Fibroblast of lung (primary cell): ENCODE results near the gene ZNF106. TPM values are rescaled to one million over a fixed set of nuclear protein-coding genes. Genes with fewer than 3 reads are reported as not detected.

ENCODE experiments used
- DNase-seq, 2 donors: peaks; one replicate each; pipeline versions ENCODE4 v3.0.0 to v3.0.0-alpha.2; 2010; ENCODE audit warnings: low read depth in 2 of 2
- H2AFZ ChIP-seq: 2 replicates; pipeline ENCODE4 v1.5.1; 2012; ENCODE audit warnings: low read length, control low read depth, inconsistent platforms
- H3K27ac ChIP-seq: 2 replicates; pipeline ENCODE4 v1.5.1; 2011; ENCODE audit warnings: low read length, control low read depth; ENCODE audit not compliant: insufficient read depth
- H3K27me3 ChIP-seq: 2 replicates; pipeline ENCODE4 v1.5.1; 2011; ENCODE audit warnings: mild to moderate bottlenecking, low read length; ENCODE audit not compliant: control insufficient read depth, insufficient read depth
- H3K36me3 ChIP-seq: 2 replicates; pipeline ENCODE4 v1.5.1; 2011; ENCODE audit warnings: low read length; ENCODE audit not compliant: control insufficient read depth, insufficient read depth
- H3K4me1 ChIP-seq: 2 replicates; pipeline ENCODE4 v1.5.1; 2011; ENCODE audit warnings: low read length; ENCODE audit not compliant: control insufficient read depth, insufficient read depth; ENCODE audit errors: extremely low read depth
- H3K4me2 ChIP-seq: 2 replicates; pipeline ENCODE4 v1.5.1; 2011; ENCODE audit warnings: low read length, control low read depth; ENCODE audit not compliant: insufficient read depth; ENCODE audit errors: extremely low read depth
- H3K4me3 ChIP-seq, 4 experiments: fragments of 200-600 bp in 1 of 4; sonication (generic) in 1 of 4; replicated peaks in 1 of 4; 2 replicates each; pipeline ENCODE4 v1.5.1; 2011 to 2016; ENCODE audit warnings: low read length in 4 of 4, low read depth in 3 of 4, mild to moderate bottlenecking in 3 of 4, control low read depth in 2 of 4, inconsistent platforms in 1 of 4, mixed read lengths in 1 of 4; ENCODE audit not compliant: insufficient read depth in 1 of 4; ENCODE audit errors: control extremely low read depth in 1 of 4
- H3K79me2 ChIP-seq: 2 replicates; pipeline ENCODE4 v1.5.1; 2012; ENCODE audit warnings: mild to moderate bottlenecking, low read length, inconsistent platforms; ENCODE audit not compliant: control insufficient read depth, insufficient read depth
- H3K9ac ChIP-seq: 2 replicates; pipeline ENCODE4 v1.5.1; 2011; ENCODE audit warnings: mild to moderate bottlenecking, low read length, control low read depth; ENCODE audit not compliant: insufficient read depth
- H3K9me3 ChIP-seq: 2 replicates; pipeline ENCODE4 v1.5.1; 2012; ENCODE audit warnings: low read depth, low read length; ENCODE audit not compliant: control insufficient read depth, insufficient read depth
- H4K20me1 ChIP-seq: 2 replicates; pipeline ENCODE4 v1.5.1; 2011; ENCODE audit warnings: low read length; ENCODE audit not compliant: control insufficient read depth, insufficient read depth; ENCODE audit errors: extremely low read depth
- CTCF ChIP-seq, 2 donors: IDR thresholded peaks in 1 of 2; conservative IDR thresholded peaks in 1 of 2; 1 replicate in 1 of 2; 2 replicates in 1 of 2; pipeline ENCODE4 v1.5.1; 2011 to 2012; ENCODE audit warnings: low read length in 2 of 2, control low read depth in 1 of 2, inconsistent platforms in 1 of 2, low read depth in 1 of 2, mild to moderate bottlenecking in 1 of 2
- EZH2 ChIP-seq: IDR thresholded peaks from 2 replicates; pipeline ENCODE4 v1.5.1; 2012; ENCODE audit warnings: low read length, control low read depth, mild to moderate bottlenecking; ENCODE audit errors: missing control alignments
- polyA plus RNA-seq, 2 donors: library from polyadenylated mRNA; depleted of rRNA in 1 of 2; stranded (reverse) in 1 of 2; unstranded in 1 of 2; fragments of >200 nt; gene quantifications; 2 replicates each; pipeline ENCODE4 v1.2.1, GENCODE V29; 2011 to 2012; ENCODE audit warnings: missing spikeins in 1 of 2
- total RNA-seq: library from RNA; depleted of rRNA; stranded (reverse); fragments of >200 nt; gene quantifications from 2 replicates; pipeline ENCODE4 v1.2.1, GENCODE V29; 2014

Gene ZNF106
- total and polyA plus RNA-seq, 2 donors (not counting 1 experiment from before 2014, with no cell fraction given), result 54.4 to 149 TPM

GRCh38 chr15:42392309-42393024 is 98.5 kb downstream of the ZNF106 start:
- Histone ChIP-seq H3K27ac (no peak overlapping the region), H3K9me3 (no peaks in the 10 kb centered on the region), H3K27me3 (no peaks in the 10 kb centered on the region), H2AFZ (no peak overlapping the region), H3K4me2 (no peak overlapping the region), H4K20me1 (no peaks in the 10 kb centered on the region), H3K79me2 (no peaks in the 10 kb centered on the region), H3K9ac (no peak overlapping the region), H3K4me3 (no peak overlapping the region), H3K36me3 (no peaks in the 10 kb centered on the region), H3K4me1 (no peaks in the 10 kb centered on the region)
- DNase-seq, result no peak
- TF ChIP-seq CTCF (conservative IDR thresholded peaks at IDR 0.05 in 1 of 2, IDR thresholded peaks at IDR 0.05 in 1 of 2; ENCODE audit: low read depth in 1 of 2, low read length in 2 of 2) (no peak), EZH2 (no peak)

DNA sequence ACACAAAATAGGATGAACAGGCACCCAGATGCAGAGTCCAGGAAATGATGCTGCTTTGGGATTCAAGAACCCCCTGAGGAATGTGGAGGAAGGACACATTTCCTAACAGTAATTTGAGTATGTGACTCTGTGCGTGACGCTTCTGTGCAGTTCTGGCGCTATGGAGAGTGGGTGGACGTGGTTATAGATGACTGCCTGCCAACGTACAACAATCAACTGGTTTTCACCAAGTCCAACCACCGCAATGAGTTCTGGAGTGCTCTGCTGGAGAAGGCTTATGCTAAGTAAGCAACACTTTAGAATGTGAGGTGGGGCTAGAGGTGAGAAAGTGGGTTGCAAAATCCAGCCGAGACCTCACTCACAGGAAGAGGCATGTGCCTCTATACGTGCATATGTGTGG is 103.3 kb downstream of the ZNF106 start:
- Histone ChIP-seq H3K36me3 (no peaks in the 10 kb centered on the region), H3K9me3 (no peaks in the 10 kb centered on the region), H3K4me3 (no peak overlapping the region), H2AFZ (no peak overlapping the region), H3K9ac (no peak overlapping the region), H3K27me3 (no peaks in the 10 kb centered on the region), H4K20me1 (no peaks in the 10 kb centered on the region), H3K79me2 (no peaks in the 10 kb centered on the region), H3K27ac (no peak overlapping the region), H3K4me2 (no peak overlapping the region), H3K4me1 (no peaks in the 10 kb centered on the region)
- peak in 1 of 2 donors; percentile 23 for DNase-seq
- TF ChIP-seq CTCF (conservative IDR thresholded peaks at IDR 0.05 in 1 of 2, IDR thresholded peaks at IDR 0.05 in 1 of 2; ENCODE audit: low read depth in 1 of 2, low read length in 2 of 2) (no peak), EZH2 (no peak)

DNA sequence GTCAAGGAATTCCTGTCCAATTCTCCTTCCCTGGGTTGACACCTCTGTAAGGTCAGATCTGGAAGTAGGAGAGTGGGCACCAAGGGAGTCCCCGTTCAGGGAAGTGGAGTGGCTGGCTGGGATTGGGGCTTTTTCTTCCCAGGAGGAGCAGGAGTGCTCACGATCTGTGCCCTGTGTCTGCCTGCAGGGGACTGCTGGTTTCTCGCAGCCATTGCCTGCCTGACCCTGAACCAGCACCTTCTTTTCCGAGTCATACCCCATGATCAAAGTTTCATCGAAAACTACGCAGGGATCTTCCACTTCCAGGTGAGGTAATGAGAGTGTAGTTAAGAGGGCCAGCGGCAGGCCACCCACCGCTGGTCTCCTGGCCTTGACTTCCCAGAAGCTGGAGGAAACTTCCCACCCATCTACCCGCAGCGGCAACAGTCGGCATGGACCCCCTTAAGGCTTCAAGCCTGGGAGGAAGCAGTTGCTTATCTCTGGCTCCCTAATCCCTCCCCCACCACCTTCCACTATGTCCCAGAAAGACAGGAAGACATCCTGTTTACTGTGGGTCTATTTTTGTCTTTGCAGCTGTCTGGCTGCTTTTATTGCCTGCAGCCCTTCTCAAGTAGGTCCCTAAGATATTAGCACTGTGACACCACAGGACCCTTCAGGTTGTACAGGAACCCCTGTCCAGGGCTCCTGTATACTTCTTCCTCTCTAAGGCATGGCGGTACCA is 104.8 kb downstream of the ZNF106 start:
- Histone ChIP-seq H3K27ac (no peak overlapping the region), H3K79me2 (no peaks in the 10 kb centered on the region), H3K4me1 (no peaks in the 10 kb centered on the region), H2AFZ (no peak overlapping the region), H3K4me3 (no peak overlapping the region), H3K36me3 (no peaks in the 10 kb centered on the region), H3K9me3 (no peaks in the 10 kb centered on the region), H3K4me2 (no peak overlapping the region), H4K20me1 (no peaks in the 10 kb centered on the region), H3K9ac (no peak overlapping the region), H3K27me3 (no peaks in the 10 kb centered on the region)
- TF ChIP-seq CTCF (conservative IDR thresholded peaks at IDR 0.05 in 1 of 2, IDR thresholded peaks at IDR 0.05 in 1 of 2; ENCODE audit: low read depth in 1 of 2, low read length in 2 of 2) (no peak), EZH2 (no peak)
- DNase-seq, result no peak
